ENCODE measurements around the gene WSCD1. TPM values are rescaled to one million over a fixed set of nuclear protein-coding genes. Genes with fewer than 3 reads are reported as not detected.

The WSCD1 gene
- total RNA-seq, 1 donor from 2014 or later = 11.4 TPM

GRCh38 chr17:6096201-6097004, 26.2 kb downstream of the WSCD1 start:
- intact Hi-C loops (cut with DNase I) = no loop called here
- H3K36me3 ChIP-seq = no peaks in the 10 kb centered on the region
- no peak for DNase-seq (ENCODE audit: low spot score in 2 of 2)
- H3K9me3 ChIP-seq = no peaks in the 10 kb centered on the region
- H3K4me1 ChIP-seq = no peaks in the 10 kb centered on the region
- H3K27me3 ChIP-seq = no peaks in the 10 kb centered on the region
- no peak overlapping the region for H3K27ac ChIP-seq
- no peak for TF ChIP-seq CTCF (IDR thresholded peaks at IDR 0.05)
- H3K4me3 ChIP-seq = no peak overlapping the region

- H3K4me3 ChIP-seq = no peak overlapping the region
- no peak for TF ChIP-seq CTCF (IDR thresholded peaks at IDR 0.05)
- no peaks in the 10 kb centered on the region for H3K9me3 ChIP-seq
- H3K27me3 ChIP-seq = no peaks in the 10 kb centered on the region
- no peaks in the 10 kb centered on the region for H3K4me1 ChIP-seq
- no peak overlapping the region for H3K27ac ChIP-seq
- intact Hi-C loops (cut with DNase I) = no loop called here
- H3K36me3 ChIP-seq = no peaks in the 10 kb centered on the region
- no peak for DNase-seq (ENCODE audit: low spot score in 2 of 2)
Measured at GRCh38 chr17:6097005-6097279, 26.8 kb downstream of the WSCD1 start.

- Histone ChIP-seq H3K4me3 (no peak overlapping the region), H3K36me3 (no peaks in the 10 kb centered on the region), H3K27me3 (no peaks in the 10 kb centered on the region), H3K4me1 (no peaks in the 10 kb centered on the region), H3K27ac (no peak overlapping the region), H3K9me3 (no peaks in the 10 kb centered on the region)
- DNase-seq (ENCODE audit: low spot score in 2 of 2) = no peak
- intact Hi-C loops (cut with DNase I) = no loop called here
- TF ChIP-seq CTCF (IDR thresholded peaks at IDR 0.05) = no peak
Measured at GRCh38 chr17:6098050-6098822, 28.1 kb downstream of the WSCD1 start.

- no peaks in the 10 kb centered on the region for H3K36me3 ChIP-seq
- no peak overlapping the region for H3K27ac ChIP-seq
- H3K4me3 ChIP-seq = no peak overlapping the region
- intact Hi-C loops (cut with DNase I) = no loop called here
- H3K4me1 ChIP-seq = no peaks in the 10 kb centered on the region
- no peak for DNase-seq (ENCODE audit: low spot score in 2 of 2)
- TF ChIP-seq CTCF (IDR thresholded peaks at IDR 0.05) = no peak
- no peaks in the 10 kb centered on the region for H3K27me3 ChIP-seq
- H3K9me3 ChIP-seq = no peaks in the 10 kb centered on the region
Measured at GRCh38 chr17:6098823-6099180, 28.6 kb downstream of the WSCD1 start.

- Histone ChIP-seq H3K27ac (no peak overlapping the region), H3K4me3 (no peak overlapping the region), H3K4me1 (no peaks in the 10 kb centered on the region), H3K36me3 (no peaks in the 10 kb centered on the region), H3K9me3 (no peaks in the 10 kb centered on the region), H3K27me3 (no peaks in the 10 kb centered on the region)
- TF ChIP-seq CTCF (IDR thresholded peaks at IDR 0.05) = no peak
- no peak for DNase-seq (ENCODE audit: low spot score in 2 of 2)
- intact Hi-C loops (cut with DNase I) = no loop called here
Measured at GRCh38 chr17:6099492-6099891, 29.3 kb downstream of the WSCD1 start.
